ENCODE measurements around the gene RAB6D.
"Not testable (repeated sequence)": the region's sequence is repeated elsewhere in the genome, so short reads cannot be mapped to it uniquely, and the experiment has no call there.

The RAB6D gene

GRCh38 chr2:131394147-131394931, 30.4 kb upstream of the RAB6D start:
- no peaks in the 10 kb centered on the region for H3K4me1 ChIP-seq (ENCODE audit: insufficient read depth, low read length, severe bottlenecking)
- TF ChIP-seq CTCF (IDR thresholded peaks at IDR 0.05; ENCODE audit: low read length) (no peak), EZH2 (IDR thresholded peaks at IDR 0.05; ENCODE audit: borderline replicate concordance, low read length) (no peak)
- H3K27ac ChIP-seq (ENCODE audit: low read depth, low read length, poor library complexity, severe bottlenecking) = no peak overlapping the region
- H3K4me2 ChIP-seq (ENCODE audit: low read length) = no peak overlapping the region
- no peak overlapping the region for H2AFZ ChIP-seq (ENCODE audit: low read length)
- no peaks in the 10 kb centered on the region for H3K9me3 ChIP-seq (ENCODE audit: low read length)
- no peaks in the 10 kb centered on the region for H3K79me2 ChIP-seq (ENCODE audit: insufficient read depth, low read length)
- no peak overlapping the region for H3K9ac ChIP-seq (ENCODE audit: low read length)
- no peaks in the 10 kb centered on the region for H3K27me3 ChIP-seq (ENCODE audit: insufficient read depth, low read length)
- no peaks in the 10 kb centered on the region for H3F3A ChIP-seq (ENCODE audit: insufficient read depth, low read length)
- no peaks in the 10 kb centered on the region for H3K9me2 ChIP-seq (ENCODE audit: low read depth, low read length)
- no peak overlapping the region for H3K4me3 ChIP-seq (ENCODE audit: low read depth, low read length, poor library complexity, severe bottlenecking)
- H4K20me1 ChIP-seq (ENCODE audit: insufficient read depth, low read length) = no peaks in the 10 kb centered on the region
- H3K36me3 ChIP-seq (ENCODE audit: insufficient read depth, low read length) = no peaks in the 10 kb centered on the region

- H3F3A ChIP-seq (ENCODE audit: insufficient read depth, low read length); H3K79me2 ChIP-seq (ENCODE audit: insufficient read depth, low read length); H3K27me3 ChIP-seq (ENCODE audit: insufficient read depth, low read length); H3K9me2 ChIP-seq (ENCODE audit: low read depth, low read length); H3K4me1 ChIP-seq (ENCODE audit: insufficient read depth, low read length, severe bottlenecking); H3K9me3 ChIP-seq (ENCODE audit: low read length); H3K4me3 ChIP-seq (ENCODE audit: low read depth, low read length, poor library complexity, severe bottlenecking); H3K27ac ChIP-seq (ENCODE audit: low read depth, low read length, poor library complexity, severe bottlenecking); H4K20me1 ChIP-seq (ENCODE audit: insufficient read depth, low read length); H3K36me3 ChIP-seq (ENCODE audit: insufficient read depth, low read length); H3K9ac ChIP-seq (ENCODE audit: low read length); H3K4me2 ChIP-seq (ENCODE audit: low read length); H2AFZ ChIP-seq (ENCODE audit: low read length): not testable (repeated sequence)
Observed at GRCh38 chr2:131391953-131392352, 28.0 kb upstream of the RAB6D start.

DNA sequence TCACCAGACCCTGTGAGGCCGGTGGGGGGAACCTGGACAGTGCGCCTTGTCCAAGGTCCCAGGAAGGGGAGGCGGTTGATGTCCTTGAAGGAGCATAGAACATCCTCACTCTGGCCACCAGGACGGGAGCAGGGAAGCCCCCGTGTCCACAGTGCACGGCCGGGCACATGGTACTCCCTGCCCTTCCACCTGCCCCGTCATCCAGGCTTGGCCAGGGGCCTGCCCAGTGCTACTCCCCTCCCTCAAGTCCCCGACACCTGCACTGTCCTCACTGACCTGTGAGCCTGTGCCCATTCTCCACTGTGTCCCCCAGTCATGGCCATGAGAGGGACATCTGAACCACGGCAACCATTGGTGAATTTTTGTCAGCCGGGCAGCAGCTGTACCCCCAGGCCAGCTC, 27.5 kb upstream of the RAB6D start:
- not testable (repeated sequence) for H3K4me3 ChIP-seq (ENCODE audit: low read depth, low read length, poor library complexity, severe bottlenecking); H3K27ac ChIP-seq (ENCODE audit: low read depth, low read length, poor library complexity, severe bottlenecking); H3F3A ChIP-seq (ENCODE audit: insufficient read depth, low read length); H3K9ac ChIP-seq (ENCODE audit: low read length); H3K36me3 ChIP-seq (ENCODE audit: insufficient read depth, low read length); H3K9me2 ChIP-seq (ENCODE audit: low read depth, low read length); H2AFZ ChIP-seq (ENCODE audit: low read length); H4K20me1 ChIP-seq (ENCODE audit: insufficient read depth, low read length); H3K4me1 ChIP-seq (ENCODE audit: insufficient read depth, low read length, severe bottlenecking); H3K4me2 ChIP-seq (ENCODE audit: low read length); H3K9me3 ChIP-seq (ENCODE audit: low read length); H3K27me3 ChIP-seq (ENCODE audit: insufficient read depth, low read length); H3K79me2 ChIP-seq (ENCODE audit: insufficient read depth, low read length)

GRCh38 chr2:131390495-131391130, 26.6 kb upstream of the RAB6D start:
- not testable (repeated sequence) for H3K9me2 ChIP-seq (ENCODE audit: low read depth, low read length); H3K4me2 ChIP-seq (ENCODE audit: low read length); H4K20me1 ChIP-seq (ENCODE audit: insufficient read depth, low read length); H3F3A ChIP-seq (ENCODE audit: insufficient read depth, low read length); H2AFZ ChIP-seq (ENCODE audit: low read length); H3K36me3 ChIP-seq (ENCODE audit: insufficient read depth, low read length); H3K9ac ChIP-seq (ENCODE audit: low read length); H3K4me3 ChIP-seq (ENCODE audit: low read depth, low read length, poor library complexity, severe bottlenecking); H3K4me1 ChIP-seq (ENCODE audit: insufficient read depth, low read length, severe bottlenecking); H3K79me2 ChIP-seq (ENCODE audit: insufficient read depth, low read length); H3K9me3 ChIP-seq (ENCODE audit: low read length); H3K27me3 ChIP-seq (ENCODE audit: insufficient read depth, low read length); H3K27ac ChIP-seq (ENCODE audit: low read depth, low read length, poor library complexity, severe bottlenecking)

All from OCI-LY1 (cell line).